ENCODE results near the gene CFAP52.

DNA sequence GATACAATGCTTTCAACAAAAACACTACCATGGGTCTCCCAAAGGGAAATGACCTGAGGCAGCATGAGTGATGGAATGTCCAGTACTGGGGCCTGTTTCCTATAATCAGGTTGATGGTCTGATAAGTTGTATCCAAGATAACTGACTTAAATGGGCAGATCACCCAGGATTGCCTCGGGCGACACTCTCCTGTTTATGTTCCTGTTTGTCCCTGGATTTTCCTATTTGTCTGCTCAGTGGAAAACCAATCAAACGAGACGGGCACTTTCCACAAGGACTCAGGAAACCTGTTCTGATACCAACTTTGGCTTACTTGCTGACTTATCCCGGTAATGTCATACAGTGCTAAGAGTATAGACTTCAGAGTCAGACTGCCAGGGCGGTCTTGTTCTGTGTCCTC is 96.2 kb downstream of the CFAP52 start:
- TF ChIP-seq, protein P1, sequence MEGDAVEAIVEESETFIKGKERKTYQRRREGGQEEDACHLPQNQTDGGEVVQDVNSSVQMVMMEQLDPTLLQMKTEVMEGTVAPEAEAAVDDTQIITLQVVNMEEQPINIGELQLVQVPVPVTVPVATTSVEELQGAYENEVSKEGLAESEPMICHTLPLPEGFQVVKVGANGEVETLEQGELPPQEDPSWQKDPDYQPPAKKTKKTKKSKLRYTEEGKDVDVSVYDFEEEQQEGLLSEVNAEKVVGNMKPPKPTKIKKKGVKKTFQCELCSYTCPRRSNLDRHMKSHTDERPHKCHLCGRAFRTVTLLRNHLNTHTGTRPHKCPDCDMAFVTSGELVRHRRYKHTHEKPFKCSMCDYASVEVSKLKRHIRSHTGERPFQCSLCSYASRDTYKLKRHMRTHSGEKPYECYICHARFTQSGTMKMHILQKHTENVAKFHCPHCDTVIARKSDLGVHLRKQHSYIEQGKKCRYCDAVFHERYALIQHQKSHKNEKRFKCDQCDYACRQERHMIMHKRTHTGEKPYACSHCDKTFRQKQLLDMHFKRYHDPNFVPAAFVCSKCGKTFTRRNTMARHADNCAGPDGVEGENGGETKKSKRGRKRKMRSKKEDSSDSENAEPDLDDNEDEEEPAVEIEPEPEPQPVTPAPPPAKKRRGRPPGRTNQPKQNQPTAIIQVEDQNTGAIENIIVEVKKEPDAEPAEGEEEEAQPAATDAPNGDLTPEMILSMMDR (IDR thresholded peaks at IDR 0.05; ENCODE audit: borderline replicate concordance, extremely low read depth, low read length, poor library complexity, severe bottlenecking): no peak
- TF ChIP-seq EZH2 (IDR thresholded peaks at IDR 0.05; ENCODE audit: borderline replicate concordance, low read depth, low read length, severe bottlenecking): no peak
